ENCODE data around the gene ZNF737. TPM values are rescaled to one million over a fixed set of nuclear protein-coding genes. Genes with fewer than 3 reads are reported as not detected.

The ZNF737 gene
- total RNA-seq, 6 donors from 2014 or later = 7.2 to 33.5 (median 12.7) TPM

GRCh38 chr19:20513189-20513904 is 52.2 kb downstream of the ZNF737 start:
- DNase-seq = peak in 1 of 2 donors; percentile 21
- Histone ChIP-seq H3K27ac (no peak overlapping the region), H3K9me3 (peaks cover 0 to 16% (median 11%) of the 10 kb centered on the region in 4 donors), H3K4me1 (no peaks in the 10 kb centered on the region), H3K36me3 (no peaks in the 10 kb centered on the region), H3K27me3 (no peaks in the 10 kb centered on the region), H3K4me3 (no peak overlapping the region)
- TF ChIP-seq POLR2A (IDR thresholded peaks at IDR 0.05) = no peak
- no peak for TF ChIP-seq CTCF (IDR thresholded peaks at IDR 0.05)
- TF ChIP-seq EP300 (IDR thresholded peaks at IDR 0.05) = no peak
- TF ChIP-seq POLR2AphosphoS5 (IDR thresholded peaks at IDR 0.05) = no peak
- 52 to 67% methylated on average over 5 of the region's 5 CpGs for WGBS, 2 donors
- no peak for ATAC-seq (ENCODE audit: low FRiP score in 2 of 2)

GRCh38 chr19:20503476-20503875 is 62.1 kb downstream of the ZNF737 start:
- Histone ChIP-seq H3K9me3 (peaks cover 0 to 18% (median 2%) of the 10 kb centered on the region in 4 donors), H3K27ac (no peak overlapping the region), H3K4me3 (no peak overlapping the region), H3K36me3 (no peaks in the 10 kb centered on the region), H3K4me1 (no peaks in the 10 kb centered on the region), H3K27me3 (no peaks in the 10 kb centered on the region)
- TF ChIP-seq POLR2A (IDR thresholded peaks at IDR 0.05) (no peak), CTCF (IDR thresholded peaks at IDR 0.05) (no peak), EP300 (IDR thresholded peaks at IDR 0.05) (no peak), POLR2AphosphoS5 (IDR thresholded peaks at IDR 0.05) (no peak)
- WGBS, 2 donors = 46 to 50% methylated on average over 1 of the region's 1 CpG
- no peak for DNase-seq
- no peak for ATAC-seq (ENCODE audit: low FRiP score in 2 of 2)

Other genes with a start within 250 kb of the ZNF737 start
- gene ZNF626, start 95.8 kb upstream of the ZNF737 start, total RNA-seq = 10 to 100 TPM in 1 of 6 donors, 1 to 10 TPM in 5; 5.2 to 11.5 (median 8.6) TPM
- 10 to 100 TPM in 2 of 6 donors, 1 to 10 TPM in 4; 3.8 to 35.6 (median 7.8) TPM for gene ZNF66, start 210.5 kb upstream of the ZNF737 start, total RNA-seq